DND-41 (cell line): Measurements from ENCODE around the gene FDX1.

ENCODE experiments used
- CTCF ChIP-seq: IDR thresholded peaks from 2 replicates; pipeline ENCODE4 v1.5.1; 2012; ENCODE audit warnings: borderline replicate concordance, low read length, moderate library complexity, mild to moderate bottlenecking; ENCODE audit not compliant: poor library complexity, severe bottlenecking; ENCODE audit errors: extremely low read depth
- EZH2 ChIP-seq: IDR thresholded peaks from 3 replicates; pipeline ENCODE4 v1.6.1; 2012; ENCODE audit warnings: borderline replicate concordance, low read depth, mild to moderate bottlenecking, moderate library complexity, low read length, inconsistent platforms; ENCODE audit not compliant: severe bottlenecking

- peak; percentile 42 for TF ChIP-seq CTCF
- no peak for TF ChIP-seq EZH2
Observed at GRCh38 chr11:110447897-110448745, 18.4 kb downstream of the FDX1 start.
